ENCODE measurements around the gene EYA2. TPM values are rescaled to one million over a fixed set of nuclear protein-coding genes. Genes with fewer than 3 reads are reported as not detected.
A peak's percentile ranks its signal among the peaks of the same experiment; 100 is the strongest.

The EYA2 gene
- total RNA-seq, 1 donor from 2014 or later: 1.8 TPM

GRCh38 chr20:47183367-47183766, 288.7 kb downstream of the EYA2 start:
- no peaks in the 10 kb centered on the region for H3K36me3 Mint-ChIP-seq
- no peak overlapping the region for H3K27ac ChIP-seq
- H3K27me3 Mint-ChIP-seq (ENCODE audit: insufficient read depth, low read depth): peaks cover 5% of the 10 kb centered on the region
- H3K9me3 ChIP-seq (ENCODE audit: low read depth): no peaks in the 10 kb centered on the region
- no peak overlapping the region for H3K4me3 ChIP-seq
- no peaks in the 10 kb centered on the region for H3K79me2 ChIP-seq (ENCODE audit: low read depth)
- no peaks in the 10 kb centered on the region for H3K36me3 ChIP-seq
- DNase-seq (ENCODE audit: low spot score): no peak
- no peaks in the 10 kb centered on the region for H3F3A ChIP-seq (ENCODE audit: low read depth)
- no peak overlapping the region for H3K4me2 ChIP-seq
- no peaks in the 10 kb centered on the region for H3K4me1 ChIP-seq
- no peak overlapping the region for H3K4me3 Mint-ChIP-seq
- H3K9me3 Mint-ChIP-seq: no peaks in the 10 kb centered on the region
- H3K27me3 ChIP-seq: no peaks in the 10 kb centered on the region
- H3K27ac Mint-ChIP-seq: peak overlapping the region; percentile 60
- no peak for TF ChIP-seq EZH2 (IDR thresholded peaks at IDR 0.05)
- TF ChIP-seq CTCF (IDR thresholded peaks at IDR 0.05): no peak
- TF ChIP-seq EZH2phosphoT487 (IDR thresholded peaks at IDR 0.05): no peak
- H3K9ac ChIP-seq: no peak overlapping the region
- H4K20me1 ChIP-seq (ENCODE audit: low read depth): no peaks in the 10 kb centered on the region
- peak overlapping the region; percentile 17 for H2AFZ ChIP-seq (replicated peaks)
- H3K4me1 Mint-ChIP-seq: peaks cover 10% of the 10 kb centered on the region

GRCh38 chr20:47187450-47188195, 293.0 kb downstream of the EYA2 start:
- H3K4me1 Mint-ChIP-seq: peaks cover 10% of the 10 kb centered on the region

GRCh38 chr20:47188540-47188939, 293.9 kb downstream of the EYA2 start:
- no peak for DNase-seq (ENCODE audit: low spot score)
- H3K36me3 ChIP-seq: no peaks in the 10 kb centered on the region
- no peak overlapping the region for H3K4me3 ChIP-seq
- peaks cover 7% of the 10 kb centered on the region for H3K4me1 ChIP-seq
- peak overlapping the region; percentile 15 for H2AFZ ChIP-seq (replicated peaks)
- no peaks in the 10 kb centered on the region for H3K36me3 Mint-ChIP-seq
- TF ChIP-seq EZH2 (IDR thresholded peaks at IDR 0.05): no peak
- TF ChIP-seq CTCF (IDR thresholded peaks at IDR 0.05): no peak
- no peak for TF ChIP-seq EZH2phosphoT487 (IDR thresholded peaks at IDR 0.05)
- no peak overlapping the region for H3K4me3 Mint-ChIP-seq
- peaks cover 3% of the 10 kb centered on the region for H3K4me1 Mint-ChIP-seq
- H3K27ac Mint-ChIP-seq: no peak overlapping the region
- peaks cover 2% of the 10 kb centered on the region for H3K27me3 Mint-ChIP-seq (ENCODE audit: insufficient read depth, low read depth)
- no peaks in the 10 kb centered on the region for H3K79me2 ChIP-seq (ENCODE audit: low read depth)
- no peak overlapping the region for H3K9ac ChIP-seq
- H3K27ac ChIP-seq: no peak overlapping the region
- H3F3A ChIP-seq (ENCODE audit: low read depth): no peaks in the 10 kb centered on the region
- H3K4me2 ChIP-seq: no peak overlapping the region
- no peaks in the 10 kb centered on the region for H3K9me3 ChIP-seq (ENCODE audit: low read depth)
- no peaks in the 10 kb centered on the region for H3K27me3 ChIP-seq
- H4K20me1 ChIP-seq (ENCODE audit: low read depth): no peaks in the 10 kb centered on the region
- H3K9me3 Mint-ChIP-seq: no peaks in the 10 kb centered on the region

More at GRCh38 chr20:47187450-47188195, 293.0 kb downstream of the EYA2 start:
- TF ChIP-seq CTCF (IDR thresholded peaks at IDR 0.05): no peak
- no peak for TF ChIP-seq EZH2phosphoT487 (IDR thresholded peaks at IDR 0.05)
- TF ChIP-seq EZH2 (IDR thresholded peaks at IDR 0.05): no peak
- no peak overlapping the region for H2AFZ ChIP-seq (replicated peaks)
- no peaks in the 10 kb centered on the region for H4K20me1 ChIP-seq (ENCODE audit: low read depth)
- H3K27me3 Mint-ChIP-seq (ENCODE audit: insufficient read depth, low read depth): peaks cover 2% of the 10 kb centered on the region
- no peaks in the 10 kb centered on the region for H3K36me3 ChIP-seq
- peaks cover 7% of the 10 kb centered on the region for H3K4me1 ChIP-seq
- H3K27ac Mint-ChIP-seq: no peak overlapping the region
- H3K4me3 ChIP-seq: no peak overlapping the region
- H3K36me3 Mint-ChIP-seq: no peaks in the 10 kb centered on the region
- H3K27ac ChIP-seq: no peak overlapping the region
- H3F3A ChIP-seq (ENCODE audit: low read depth): no peaks in the 10 kb centered on the region
- H3K27me3 ChIP-seq: no peaks in the 10 kb centered on the region
- no peak overlapping the region for H3K4me2 ChIP-seq
- H3K79me2 ChIP-seq (ENCODE audit: low read depth): no peaks in the 10 kb centered on the region
- H3K9me3 Mint-ChIP-seq: no peaks in the 10 kb centered on the region
- DNase-seq (ENCODE audit: low spot score): no peak
- no peaks in the 10 kb centered on the region for H3K9me3 ChIP-seq (ENCODE audit: low read depth)
- no peak overlapping the region for H3K4me3 Mint-ChIP-seq
- H3K9ac ChIP-seq: no peak overlapping the region
